A673 (cell line): ENCODE measurements around the gene HABP2. TPM values are rescaled to one million over a fixed set of nuclear protein-coding genes. Genes with fewer than 3 reads are reported as not detected.

Experiments
- BruUV-seq: library from RNA; stranded (reverse); fragments of 400-500 nt; replicated peaks from 2 replicates; lab custom pipeline; 2021; lab: Mats Ljungman, UMichigan
- CTCF ChIA-PET: fragments of 300-600 bp; sonication (Branson Sonifier 250); formaldehyde crosslinking; loops from one replicate; lab custom pipeline; 2022; ENCODE audit warnings: antibody characterized with exemption; lab: Charles Lee
- POLR2A ChIA-PET: fragments of 300-600 bp; sonication (Branson Sonifier 250); formaldehyde crosslinking; loops from one replicate; lab custom pipeline; 2022; ENCODE audit warnings: antibody characterized with exemption; ENCODE audit not compliant: low non-redundant PET; lab: Charles Lee
- DNase-seq: peaks from one replicate; pipeline ENCODE4 v3.0.0-alpha.2; 2015; ENCODE audit warnings: low spot score
- H3K27ac ChIP-seq: fragments of 200-600 bp; sonication (generic); 2 replicates; pipeline ENCODE4 v1.5.1; 2016; ENCODE audit warnings: mixed run types, low read depth, mild to moderate bottlenecking, mixed read lengths, antibody characterized with exemption, low read length; ENCODE audit not compliant: poor library complexity, severe bottlenecking
- H3K27me3 ChIP-seq: fragments of 200-600 bp; sonication (generic); replicated peaks from 2 replicates; pipeline ENCODE4 v1.6.1; 2017; ENCODE audit warnings: mixed run types, low read depth, mild to moderate bottlenecking, mixed read lengths, antibody characterized with exemption, low read length; ENCODE audit not compliant: insufficient read depth, poor library complexity
- H3K36me3 ChIP-seq: fragments of 200-600 bp; sonication (generic); 2 replicates; pipeline ENCODE4 v1.6.1; 2016; ENCODE audit warnings: mixed run types, mild to moderate bottlenecking, mixed read lengths, antibody characterized with exemption, low read length; ENCODE audit not compliant: insufficient read depth, poor library complexity, severe bottlenecking
- H3K4me1 ChIP-seq: fragments of 200-600 bp; sonication (generic); 2 replicates; pipeline ENCODE4 v1.6.1; 2017; ENCODE audit warnings: mixed run types, mild to moderate bottlenecking, mixed read lengths, antibody characterized with exemption, low read length; ENCODE audit not compliant: insufficient read depth, poor library complexity, severe bottlenecking
- H3K4me3 ChIP-seq: fragments of 200-600 bp; sonication (generic); 2 replicates; pipeline ENCODE4 v1.5.1; 2016; ENCODE audit warnings: low read depth, mixed run types, mild to moderate bottlenecking, mixed read lengths, low read length; ENCODE audit not compliant: poor library complexity, severe bottlenecking
- H3K9me3 ChIP-seq: fragments of 200-600 bp; sonication (generic); 2 replicates; pipeline ENCODE4 v1.6.1; 2016; ENCODE audit warnings: mixed run types, low read depth, mild to moderate bottlenecking, mixed read lengths, antibody characterized with exemption, low read length; ENCODE audit not compliant: poor library complexity, severe bottlenecking
- EZH2 ChIP-seq: fragments of 200-600 bp; sonication (generic); IDR thresholded peaks from 2 replicates; pipeline ENCODE4 v1.6.1; 2017; ENCODE audit warnings: borderline replicate concordance, low read depth, mild to moderate bottlenecking, mixed read lengths, antibody characterized with exemption, low read length; ENCODE audit not compliant: poor library complexity, severe bottlenecking
- intact Hi-C: fragments of 100-400 bp; cut with micrococcal nuclease; formaldehyde crosslinking; loops from one replicate; pipeline ENCODE4 v1.10.0; 2022; ENCODE audit not compliant: unreplicated experiment
- total RNA-seq: library from RNA; stranded (reverse); gene quantifications from 2 replicates; pipeline ENCODE4 v1.2.3, GENCODE V29; 2021
- TF ChIP-seq, protein P1 (sequence below): fragments of 300-800, 200-600 bp; sonication (generic); conservative IDR thresholded peaks from 2 replicates; pipeline ENCODE4 v1.5.1; 2017; ENCODE audit warnings: low read depth, mild to moderate bottlenecking, antibody characterized with exemption, low read length, moderate library complexity, mixed read lengths

HABP2 gene
- total RNA-seq, 1 experiment from 2014 or later, result not detected

- BruUV-seq, result no TSS peak
- CTCF ChIA-PET, result no interaction called here
- no peak overlapping the region for H3K27ac ChIP-seq
Measured at GRCh38 chr10:113519681-113520115, 33.2 kb upstream of the HABP2 start.

DNA sequence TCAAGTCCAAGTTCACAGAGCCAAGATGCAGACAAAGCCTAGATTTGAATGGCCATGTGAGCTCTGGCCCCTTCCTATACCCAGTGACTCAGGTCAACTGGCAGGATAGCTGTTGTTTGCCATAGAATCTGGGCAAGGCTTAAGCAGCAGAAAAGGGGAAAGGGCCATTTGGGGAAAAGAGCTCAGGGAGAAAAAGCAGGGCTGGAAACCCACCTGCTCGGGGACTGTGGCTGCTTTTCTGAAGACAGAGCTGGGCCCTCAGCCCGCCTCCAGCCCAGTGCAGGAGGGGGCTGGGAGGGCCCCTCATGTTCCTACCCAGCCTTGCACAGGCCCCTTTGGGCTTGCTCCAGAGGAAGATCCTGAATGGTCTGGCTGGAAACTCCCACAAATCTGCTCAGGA lies 32.6 kb upstream of the HABP2 start:
- H3K27me3 ChIP-seq, result no peaks in the 10 kb centered on the region
- no TSS peak for BruUV-seq
- no peaks in the 10 kb centered on the region for H3K4me1 ChIP-seq
- H3K9me3 ChIP-seq, result no peaks in the 10 kb centered on the region
- intact Hi-C loops, result loop anchor here (5.0 kb wide), 2 partner anchors 42 to 1043 kb away; no protein-coding TSS in a partner anchor
- no peak for DNase-seq
- H3K36me3 ChIP-seq, result no peaks in the 10 kb centered on the region
- no peak overlapping the region for H3K27ac ChIP-seq
- H3K4me3 ChIP-seq, result no peak overlapping the region
- CTCF ChIA-PET, result no interaction called here
- TF ChIP-seq, protein P1, sequence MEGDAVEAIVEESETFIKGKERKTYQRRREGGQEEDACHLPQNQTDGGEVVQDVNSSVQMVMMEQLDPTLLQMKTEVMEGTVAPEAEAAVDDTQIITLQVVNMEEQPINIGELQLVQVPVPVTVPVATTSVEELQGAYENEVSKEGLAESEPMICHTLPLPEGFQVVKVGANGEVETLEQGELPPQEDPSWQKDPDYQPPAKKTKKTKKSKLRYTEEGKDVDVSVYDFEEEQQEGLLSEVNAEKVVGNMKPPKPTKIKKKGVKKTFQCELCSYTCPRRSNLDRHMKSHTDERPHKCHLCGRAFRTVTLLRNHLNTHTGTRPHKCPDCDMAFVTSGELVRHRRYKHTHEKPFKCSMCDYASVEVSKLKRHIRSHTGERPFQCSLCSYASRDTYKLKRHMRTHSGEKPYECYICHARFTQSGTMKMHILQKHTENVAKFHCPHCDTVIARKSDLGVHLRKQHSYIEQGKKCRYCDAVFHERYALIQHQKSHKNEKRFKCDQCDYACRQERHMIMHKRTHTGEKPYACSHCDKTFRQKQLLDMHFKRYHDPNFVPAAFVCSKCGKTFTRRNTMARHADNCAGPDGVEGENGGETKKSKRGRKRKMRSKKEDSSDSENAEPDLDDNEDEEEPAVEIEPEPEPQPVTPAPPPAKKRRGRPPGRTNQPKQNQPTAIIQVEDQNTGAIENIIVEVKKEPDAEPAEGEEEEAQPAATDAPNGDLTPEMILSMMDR, result no peak
- POLR2A ChIA-PET, result interaction anchor here (0.6 kb wide), 1 partner anchor 17 kb away, joined by 5 read pairs; no protein-coding TSS in a partner anchor

More at GRCh38 chr10:113519681-113520115, 33.2 kb upstream of the HABP2 start:
- POLR2A ChIA-PET, result no interaction called here
- TF ChIP-seq EZH2, result no peak
- TF ChIP-seq, protein P1, result no peak
- Histone ChIP-seq H3K4me3 (no peak overlapping the region), H3K36me3 (no peaks in the 10 kb centered on the region), H3K27me3 (no peaks in the 10 kb centered on the region), H3K4me1 (no peaks in the 10 kb centered on the region), H3K9me3 (no peaks in the 10 kb centered on the region)
- intact Hi-C loops, result loop anchor here (5.0 kb wide), 2 partner anchors 43 to 1042 kb away; no protein-coding TSS in a partner anchor
- no peak for DNase-seq

DNA sequence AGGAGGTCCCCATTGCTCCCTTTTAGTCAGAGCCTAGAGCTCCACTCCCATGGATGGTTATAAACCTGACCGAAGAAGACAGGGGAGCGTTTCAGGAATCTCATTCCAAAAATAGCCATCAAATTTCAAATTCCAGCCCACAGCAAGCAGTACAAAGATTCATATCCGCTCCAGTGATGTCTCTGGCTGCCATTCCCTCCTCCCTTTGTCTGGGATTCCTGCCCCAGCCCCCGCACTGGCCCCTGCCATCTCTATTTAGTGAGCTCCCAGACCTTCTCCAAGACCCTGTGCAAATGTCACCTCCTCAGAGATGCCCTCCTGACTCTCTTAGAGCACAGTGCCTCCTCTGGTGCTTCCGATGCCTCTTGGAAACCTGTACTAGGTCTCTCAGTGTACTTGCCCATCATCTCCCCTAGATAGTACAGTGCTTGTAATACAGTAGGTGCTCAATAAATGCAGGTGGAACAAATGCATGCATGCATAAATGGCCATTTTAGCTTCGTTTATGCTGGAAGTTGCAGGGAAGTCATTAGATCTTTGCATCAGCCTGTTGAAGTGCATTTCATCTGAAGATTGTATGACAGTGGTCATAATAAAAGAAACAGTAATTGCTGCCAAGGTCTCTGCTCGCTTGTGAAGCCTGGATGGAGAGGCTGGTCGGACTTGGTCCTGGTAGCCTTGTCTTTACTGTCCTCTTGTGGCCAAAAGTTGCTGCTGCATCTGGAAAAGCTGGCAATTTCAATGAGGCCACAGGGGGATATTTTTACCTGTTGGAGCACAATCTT lies 32.0 kb upstream of the HABP2 start:
- DNase-seq, result peak; percentile 79
- Histone ChIP-seq H3K27ac (no peak overlapping the region), H3K36me3 (no peaks in the 10 kb centered on the region), H3K27me3 (no peaks in the 10 kb centered on the region), H3K4me1 (no peaks in the 10 kb centered on the region), H3K9me3 (no peaks in the 10 kb centered on the region), H3K4me3 (no peak overlapping the region)
- ChIA-PET CTCF (interaction anchor here (0.6 kb wide), 1 partner anchor 403 kb away, joined by 3 read pairs; no protein-coding TSS in a partner anchor), POLR2A (interaction anchor here (0.6 kb wide), 1 partner anchor 17 kb away, joined by 5 read pairs; no protein-coding TSS in a partner anchor)
- no peak for TF ChIP-seq EZH2
- TF ChIP-seq, protein P1, result peak; percentile 94
- no TSS peak for BruUV-seq
- intact Hi-C loops, result loop anchor here (5.0 kb wide), 2 partner anchors 41 to 1044 kb away; no protein-coding TSS in a partner anchor
